Neural cell (in vitro differentiated cells): ENCODE data around the gene SLC10A3. TPM values are rescaled to one million over a fixed set of nuclear protein-coding genes. Genes with fewer than 3 reads are reported as not detected.
A peak's percentile ranks its signal among the peaks of the same experiment; 100 is the strongest.

Experiments used
- H2AFZ ChIP-seq: fragments of 200-600, 300-800 bp; sonication (generic), shearing (Covaris generic); 2 replicates; pipeline ENCODE4 v1.6.0; 2014; ENCODE audit warnings: low read depth, mild to moderate bottlenecking, antibody characterized with exemption, low read length, moderate library complexity
- H3F3A ChIP-seq: fragments of 200-600 bp; shearing (Covaris generic); 2 replicates; pipeline ENCODE4 v1.6.1; 2016; ENCODE audit warnings: mild to moderate bottlenecking, moderate library complexity, mixed read lengths, antibody characterized with exemption, low read length; ENCODE audit not compliant: insufficient read depth, poor library complexity, severe bottlenecking
- H3K27ac ChIP-seq: fragments of 200-600, 300-800 bp; sonication (generic), shearing (Covaris generic); 2 replicates; pipeline ENCODE4 v1.5.1; 2014; ENCODE audit warnings: mild to moderate bottlenecking, low read length, moderate library complexity
- H3K27me3 ChIP-seq: fragments of 300-800, 200-600 bp; sonication (generic), shearing (Covaris generic); 2 replicates; pipeline ENCODE4 v1.6.0; 2014; ENCODE audit warnings: mild to moderate bottlenecking, low read depth, low read length, moderate library complexity; ENCODE audit not compliant: insufficient read depth
- H3K36me3 ChIP-seq: fragments of 300-800, 200-600 bp; sonication (generic), shearing (Covaris generic); 2 replicates; pipeline ENCODE4 v1.5.1; 2014; ENCODE audit warnings: mild to moderate bottlenecking, antibody characterized with exemption, low read length, moderate library complexity; ENCODE audit not compliant: insufficient read depth
- H3K4me2 ChIP-seq: fragments of 300-800, 200-600 bp; sonication (generic), shearing (Covaris generic); 2 replicates; pipeline ENCODE4 v1.6.0; 2014; ENCODE audit warnings: mild to moderate bottlenecking, low read length
- H3K4me3 ChIP-seq: fragments of 300-800, 200-600 bp; sonication (generic), shearing (Covaris generic); 2 replicates; pipeline ENCODE4 v1.5.1; 2014; ENCODE audit warnings: mild to moderate bottlenecking, low read length, moderate library complexity
- H3K79me2 ChIP-seq: fragments of 200-600 bp; shearing (Covaris generic); replicated peaks from 2 replicates; pipeline ENCODE4 v1.6.0; 2014; ENCODE audit warnings: mild to moderate bottlenecking, low read length, moderate library complexity; ENCODE audit not compliant: insufficient read depth
- H3K9ac ChIP-seq: fragments of 300-800, 200-600 bp; sonication (generic), shearing (Covaris generic); 2 replicates; pipeline ENCODE4 v1.6.1; 2016; ENCODE audit warnings: mild to moderate bottlenecking, low read length, mixed read lengths
- H3K9me2 ChIP-seq: fragments of 200-600 bp; shearing (Covaris generic); 2 replicates; pipeline ENCODE4 v1.6.1; 2016; ENCODE audit warnings: mild to moderate bottlenecking, low read length, mixed read lengths; ENCODE audit not compliant: insufficient read depth
- H3K9me3 ChIP-seq: fragments of 200-600, 300-800 bp; sonication (generic), shearing (Covaris generic); 2 replicates; pipeline ENCODE4 v1.6.1; 2016; ENCODE audit warnings: mild to moderate bottlenecking, mixed run types, low read length, moderate library complexity, mixed read lengths
- H4K20me1 ChIP-seq: fragments of 200-600 bp; shearing (Covaris generic); 2 replicates; pipeline ENCODE4 v1.6.1; 2016; ENCODE audit warnings: mild to moderate bottlenecking, mixed run types; ENCODE audit not compliant: insufficient read depth
- CTCF ChIP-seq: fragments of 450-650 bp; IDR thresholded peaks from 2 replicates; pipeline ENCODE4 v1.5.1; 2014; ENCODE audit warnings: antibody characterized with exemption, mild to moderate bottlenecking, moderate library complexity; ENCODE audit not compliant: poor library complexity, severe bottlenecking
- EP300 ChIP-seq: fragments of 450-650 bp; conservative IDR thresholded peaks from 2 replicates; pipeline ENCODE4 v1.6.1; 2014; ENCODE audit warnings: antibody characterized with exemption, mild to moderate bottlenecking, moderate library complexity; ENCODE audit not compliant: poor library complexity, severe bottlenecking
- EZH2 ChIP-seq: fragments of 200-600, 300-800 bp; shearing (Covaris generic), sonication (generic); IDR thresholded peaks from 2 replicates; pipeline ENCODE4 v1.6.1; 2014; ENCODE audit warnings: antibody characterized with exemption, low read length, borderline replicate concordance, mild to moderate bottlenecking; ENCODE audit not compliant: insufficient read depth, poor library complexity, severe bottlenecking
- MXI1 ChIP-seq: fragments of 450-650 bp; conservative IDR thresholded peaks from 2 replicates; pipeline ENCODE4 v1.6.1; 2014; ENCODE audit warnings: antibody characterized with exemption, mild to moderate bottlenecking; ENCODE audit not compliant: poor library complexity, severe bottlenecking
- POLR2AphosphoS5 ChIP-seq: IDR thresholded peaks from 2 replicates; pipeline ENCODE4 v1.6.1; 2012
- RAD21 ChIP-seq: fragments of 450-650 bp; conservative IDR thresholded peaks from 2 replicates; pipeline ENCODE4 v1.6.1; 2014; ENCODE audit warnings: antibody characterized with exemption, mild to moderate bottlenecking, moderate library complexity
- REST ChIP-seq: IDR thresholded peaks from 2 replicates; pipeline ENCODE4 v1.6.1; 2012; ENCODE audit warnings: borderline replicate concordance
- SMC3 ChIP-seq: fragments of 450-650 bp; conservative IDR thresholded peaks from 2 replicates; pipeline ENCODE4 v1.6.1; 2014; ENCODE audit warnings: antibody characterized with exemption, mild to moderate bottlenecking, moderate library complexity; ENCODE audit not compliant: poor library complexity
- TAF1 ChIP-seq: IDR thresholded peaks from 2 replicates; pipeline ENCODE4 v1.6.1; 2012; ENCODE audit warnings: low read depth
- polyA plus RNA-seq: library from polyadenylated mRNA; depleted of rRNA; stranded (reverse); fragments of >200 nt; gene quantifications from 2 replicates; pipeline ENCODE4 v1.2.3, GENCODE V29; 2014

SLC10A3 gene
- polyA plus RNA-seq, 1 donor from 2014 or later: 2.7 TPM

GRCh38 chrX:154490021-154490413 lies 412 bp downstream of the SLC10A3 start:
- no peaks in the 10 kb centered on the region for H3K9me2 ChIP-seq
- no peaks in the 10 kb centered on the region for H4K20me1 ChIP-seq
- no peaks in the 10 kb centered on the region for H3K79me2 ChIP-seq
- peak overlapping the region; percentile 25 for H3K4me2 ChIP-seq
- H2AFZ ChIP-seq: peak overlapping the region; percentile 8
- H3K9me3 ChIP-seq: no peaks in the 10 kb centered on the region
- no peaks in the 10 kb centered on the region for H3K36me3 ChIP-seq
- H3K27ac ChIP-seq: peak overlapping the region; percentile 45
- no peaks in the 10 kb centered on the region for H3K27me3 ChIP-seq
- peak overlapping the region; percentile 74 for H3K9ac ChIP-seq
- H3K4me3 ChIP-seq: peak overlapping the region; percentile 67
- TF ChIP-seq POLR2AphosphoS5 (no peak), EP300 (no peak), TAF1 (no peak), REST (no peak), RAD21 (no peak), SMC3 (no peak), CTCF (no peak)
- H3F3A ChIP-seq: no peaks in the 10 kb centered on the region

GRCh38 chrX:154489182-154489581 lies 1.2 kb downstream of the SLC10A3 start:
- no peak overlapping the region for H3K9ac ChIP-seq
- no peak overlapping the region for H3K27ac ChIP-seq
- no peaks in the 10 kb centered on the region for H3K79me2 ChIP-seq
- no peaks in the 10 kb centered on the region for H4K20me1 ChIP-seq
- H3K9me2 ChIP-seq: no peaks in the 10 kb centered on the region
- no peaks in the 10 kb centered on the region for H3K9me3 ChIP-seq
- peak overlapping the region; percentile 67 for H3K4me3 ChIP-seq
- no peaks in the 10 kb centered on the region for H3F3A ChIP-seq
- TF ChIP-seq REST: no peak
- no peak for TF ChIP-seq MXI1
- TF ChIP-seq CTCF: no peak
- TF ChIP-seq RAD21: no peak
- TF ChIP-seq EZH2: no peak
- TF ChIP-seq TAF1: no peak
- no peak overlapping the region for H2AFZ ChIP-seq
- H3K36me3 ChIP-seq: no peaks in the 10 kb centered on the region
- H3K27me3 ChIP-seq: no peaks in the 10 kb centered on the region
- no peak overlapping the region for H3K4me2 ChIP-seq
